ENCODE results near the gene INSC.

DNA sequence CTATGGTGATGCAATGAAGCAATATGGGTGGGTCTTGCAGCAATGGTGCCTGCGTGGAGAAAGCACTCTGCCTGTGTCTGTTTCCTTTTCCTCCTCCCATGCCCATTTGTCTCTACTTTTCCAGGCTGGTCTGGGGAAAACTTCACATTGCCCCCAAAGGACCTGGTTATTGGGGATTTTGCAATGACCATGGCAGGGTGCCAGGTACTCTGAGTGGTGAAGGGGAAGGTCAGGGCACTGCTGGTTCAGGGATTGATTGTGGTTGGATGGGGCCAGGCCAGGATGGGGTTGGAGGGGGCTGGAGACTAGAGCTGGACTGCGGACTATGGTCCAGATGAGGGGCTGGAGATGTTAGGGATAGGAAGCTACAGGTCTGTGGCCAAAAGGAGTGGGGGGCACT, 92.1 kb downstream of the INSC start:
- TF ChIP-seq, protein P1, sequence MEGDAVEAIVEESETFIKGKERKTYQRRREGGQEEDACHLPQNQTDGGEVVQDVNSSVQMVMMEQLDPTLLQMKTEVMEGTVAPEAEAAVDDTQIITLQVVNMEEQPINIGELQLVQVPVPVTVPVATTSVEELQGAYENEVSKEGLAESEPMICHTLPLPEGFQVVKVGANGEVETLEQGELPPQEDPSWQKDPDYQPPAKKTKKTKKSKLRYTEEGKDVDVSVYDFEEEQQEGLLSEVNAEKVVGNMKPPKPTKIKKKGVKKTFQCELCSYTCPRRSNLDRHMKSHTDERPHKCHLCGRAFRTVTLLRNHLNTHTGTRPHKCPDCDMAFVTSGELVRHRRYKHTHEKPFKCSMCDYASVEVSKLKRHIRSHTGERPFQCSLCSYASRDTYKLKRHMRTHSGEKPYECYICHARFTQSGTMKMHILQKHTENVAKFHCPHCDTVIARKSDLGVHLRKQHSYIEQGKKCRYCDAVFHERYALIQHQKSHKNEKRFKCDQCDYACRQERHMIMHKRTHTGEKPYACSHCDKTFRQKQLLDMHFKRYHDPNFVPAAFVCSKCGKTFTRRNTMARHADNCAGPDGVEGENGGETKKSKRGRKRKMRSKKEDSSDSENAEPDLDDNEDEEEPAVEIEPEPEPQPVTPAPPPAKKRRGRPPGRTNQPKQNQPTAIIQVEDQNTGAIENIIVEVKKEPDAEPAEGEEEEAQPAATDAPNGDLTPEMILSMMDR (IDR thresholded peaks at IDR 0.05): no peak
- TF ChIP-seq POLR2A (IDR thresholded peaks at IDR 0.05): no peak
